ENCODE data around the gene SMIM22. TPM values are rescaled to one million over a fixed set of nuclear protein-coding genes. Genes with fewer than 3 reads are reported as not detected.

SMIM22 gene
- total RNA-seq, 6 experiments from 2014 or later: not detected

- Mint-ChIP-seq H3K4me3 (no peak overlapping the region), H3K9me3 (no peaks in the 10 kb centered on the region), H3K27me3 (ENCODE audit: insufficient read depth) (no peaks in the 10 kb centered on the region), H3K4me1 (ENCODE audit: low read depth) (no peaks in the 10 kb centered on the region), H3K27ac (no peak overlapping the region), H3K36me3 (ENCODE audit: low read depth) (no peaks in the 10 kb centered on the region)
- DNase-seq: no peak
- no peak for TF ChIP-seq CTCF (IDR thresholded peaks at IDR 0.05)
These were observed 45.4 kb upstream of the SMIM22 start for GRCh38 chr16:4749700-4750257.

GRCh38 chr16:4750896-4751295 is 44.3 kb upstream of the SMIM22 start:
- Mint-ChIP-seq H3K36me3 (ENCODE audit: low read depth) (peaks cover 9% of the 10 kb centered on the region), H3K9me3 (peaks cover 5% of the 10 kb centered on the region; the same call in 1 of the 2 replicates), H3K27ac (no peak overlapping the region), H3K4me1 (ENCODE audit: low read depth) (no peaks in the 10 kb centered on the region), H3K27me3 (ENCODE audit: insufficient read depth) (no peaks in the 10 kb centered on the region; the same call in none of the 2 replicates), H3K4me3 (no peak overlapping the region)
- no peak for DNase-seq
- TF ChIP-seq CTCF (IDR thresholded peaks at IDR 0.05): no peak

- H3K27ac Mint-ChIP-seq: no peak overlapping the region
- no peak overlapping the region for H3K4me3 Mint-ChIP-seq
- DNase-seq: no peak
- no peaks in the 10 kb centered on the region; the same call in none of the 2 replicates for H3K27me3 Mint-ChIP-seq (ENCODE audit: insufficient read depth)
- H3K36me3 Mint-ChIP-seq (ENCODE audit: low read depth): peaks cover 18% of the 10 kb centered on the region
- peaks cover 5% of the 10 kb centered on the region; the same call in 1 of the 2 replicates for H3K9me3 Mint-ChIP-seq
- H3K4me1 Mint-ChIP-seq (ENCODE audit: low read depth): no peaks in the 10 kb centered on the region
- TF ChIP-seq CTCF (IDR thresholded peaks at IDR 0.05): no peak
These were observed 42.6 kb upstream of the SMIM22 start for GRCh38 chr16:4752351-4753100.

- H3K27ac Mint-ChIP-seq: no peak overlapping the region
- H3K36me3 Mint-ChIP-seq (ENCODE audit: low read depth): peaks cover 18% of the 10 kb centered on the region
- DNase-seq: no peak
- H3K27me3 Mint-ChIP-seq (ENCODE audit: insufficient read depth): no peaks in the 10 kb centered on the region; the same call in none of the 2 replicates
- no peak overlapping the region for H3K4me3 Mint-ChIP-seq
- H3K4me1 Mint-ChIP-seq (ENCODE audit: low read depth): no peaks in the 10 kb centered on the region
- H3K9me3 Mint-ChIP-seq: peaks cover 5% of the 10 kb centered on the region; the same call in 1 of the 2 replicates
- no peak for TF ChIP-seq CTCF (IDR thresholded peaks at IDR 0.05)
These were observed 41.9 kb upstream of the SMIM22 start for GRCh38 chr16:4753227-4753626.

- DNase-seq: no peak
- Mint-ChIP-seq H3K9me3 (peaks cover 5% of the 10 kb centered on the region; the same call in 1 of the 2 replicates), H3K27me3 (ENCODE audit: insufficient read depth) (no peaks in the 10 kb centered on the region; the same call in none of the 2 replicates), H3K4me1 (ENCODE audit: low read depth) (no peaks in the 10 kb centered on the region), H3K36me3 (ENCODE audit: low read depth) (peaks cover 33% of the 10 kb centered on the region), H3K4me3 (no peak overlapping the region), H3K27ac (no peak overlapping the region)
- no peak for TF ChIP-seq CTCF (IDR thresholded peaks at IDR 0.05)
These were observed 40.3 kb upstream of the SMIM22 start for GRCh38 chr16:4754865-4755264.

Measured in HFFc6 (cell line).